Neuronal stem cell (in vitro differentiated cells): ENCODE measurements around the gene PMFBP1.
A peak's percentile ranks its signal among the peaks of the same experiment; 100 is the strongest.

Experiments
- DNase-seq: peaks from one replicate; pipeline ENCODE4 v3.0.0-alpha.2; 2013; ENCODE audit warnings: low spot score
- H2AFZ ChIP-seq: one replicate; pipeline ENCODE4 v1.6.1; 2013; ENCODE audit warnings: mild to moderate bottlenecking, low read length, inconsistent platforms
- H2AK5ac ChIP-seq: 2 replicates; pipeline ENCODE4 v1.6.1; 2013; ENCODE audit warnings: low read depth, mild to moderate bottlenecking, inconsistent platforms, low read length, moderate library complexity, mixed read lengths
- H2BK120ac ChIP-seq: 2 replicates; pipeline ENCODE4 v1.6.1; 2013; ENCODE audit warnings: low read depth, mild to moderate bottlenecking, inconsistent platforms, low read length, moderate library complexity, mixed read lengths
- H2BK12ac ChIP-seq: one replicate; pipeline ENCODE4 v1.6.1; 2013; ENCODE audit warnings: low read length, inconsistent platforms
- H2BK15ac ChIP-seq: 2 replicates; pipeline ENCODE4 v1.6.1; 2013; ENCODE audit warnings: mild to moderate bottlenecking, low read length, inconsistent platforms, mixed read lengths
- H2BK5ac ChIP-seq: one replicate; pipeline ENCODE4 v1.6.1; 2013; ENCODE audit warnings: inconsistent platforms, mild to moderate bottlenecking, low read length, moderate library complexity
- H3K14ac ChIP-seq: one replicate; pipeline ENCODE4 v1.6.1; 2013; ENCODE audit warnings: low read length, inconsistent platforms
- H3K18ac ChIP-seq: 2 replicates; pipeline ENCODE4 v1.6.1; 2013; ENCODE audit warnings: low read length, inconsistent platforms
- H3K23ac ChIP-seq: 2 replicates; pipeline ENCODE4 v1.6.1; 2013; ENCODE audit warnings: low read depth, mild to moderate bottlenecking, mixed read lengths, low read length, inconsistent platforms; ENCODE audit not compliant: poor library complexity
- H3K27ac ChIP-seq: replicated peaks from 3 replicates; pipeline ENCODE4 v1.5.1; 2013; ENCODE audit warnings: low read length, inconsistent platforms
- H3K27me3 ChIP-seq, 3 experiments: 2 replicates each; pipeline ENCODE4 v1.6.1; 2013; ENCODE audit warnings: low read length in 3 of 3, mild to moderate bottlenecking in 2 of 3, inconsistent platforms in 1 of 3, low read depth in 1 of 3, mixed read lengths in 1 of 3, moderate library complexity in 1 of 3; ENCODE audit not compliant: control insufficient read depth in 3 of 3, insufficient read depth in 3 of 3
- H3K36me3 ChIP-seq, 2 donors: replicated peaks in 1 of 2; 2 replicates each; pipeline ENCODE4 v1.6.1; 2013; ENCODE audit warnings: low read length in 2 of 2; ENCODE audit not compliant: control insufficient read depth in 2 of 2, insufficient read depth in 2 of 2
- H3K4ac ChIP-seq: 2 replicates; pipeline ENCODE4 v1.6.1; 2013; ENCODE audit warnings: inconsistent platforms, mild to moderate bottlenecking, low read length, moderate library complexity
- H3K4me1 ChIP-seq, 2 donors: 1 replicate in 1 of 2; 2 replicates in 1 of 2; pipeline ENCODE4 v1.6.1; 2013; ENCODE audit warnings: low read length in 2 of 2, low read depth in 1 of 2; ENCODE audit not compliant: control insufficient read depth in 2 of 2, insufficient read depth in 1 of 2
- H3K4me2 ChIP-seq: one replicate; pipeline ENCODE4 v1.6.1; 2013; ENCODE audit warnings: mild to moderate bottlenecking, low read length, inconsistent platforms; ENCODE audit not compliant: insufficient read depth, poor library complexity, severe bottlenecking
- H3K4me3 ChIP-seq, 2 donors: 2 replicates each; pipeline ENCODE4 v1.5.1; 2013; ENCODE audit warnings: low read length in 2 of 2, mild to moderate bottlenecking in 2 of 2, inconsistent platforms in 1 of 2, moderate library complexity in 1 of 2
- H3K79me1 ChIP-seq: one replicate; pipeline ENCODE4 v1.6.1; 2013; ENCODE audit warnings: low read depth, mild to moderate bottlenecking, inconsistent platforms, low read length, moderate library complexity
- H3K9ac ChIP-seq: one replicate; pipeline ENCODE4 v1.6.1; 2013; ENCODE audit warnings: mild to moderate bottlenecking, low read depth, low read length, inconsistent platforms; ENCODE audit not compliant: poor library complexity
- H3K9me3 ChIP-seq, 2 donors: replicated peaks in 1 of 2; 2 replicates each; pipeline versions ENCODE3 to v1.6.1; 2013; ENCODE audit warnings: low read length in 2 of 2, mild to moderate bottlenecking in 2 of 2, inconsistent platforms in 1 of 2, low read depth in 1 of 2, mixed read lengths in 1 of 2, moderate library complexity in 1 of 2; ENCODE audit not compliant: control insufficient read depth in 2 of 2, insufficient read depth in 1 of 2
- H4K8ac ChIP-seq: one replicate; pipeline ENCODE4 v1.6.1; 2013; ENCODE audit warnings: low read depth, mild to moderate bottlenecking, inconsistent platforms, low read length, moderate library complexity
- H4K91ac ChIP-seq: one replicate; pipeline ENCODE4 v1.6.1; 2013; ENCODE audit warnings: low read length, low read depth, mild to moderate bottlenecking, inconsistent platforms; ENCODE audit not compliant: poor library complexity
- WGBS, 2 donors: extraction: QIAGEN DNeasy Blood & Tissue Kit; methylation state at CpG; one replicate each; pipeline ENCODE4 v1.1.7; 2013; ENCODE audit warnings: missing lambda C conversion rate in 2 of 2, mixed read lengths in 1 of 2; ENCODE audit not compliant: insufficient read length in 2 of 2, insufficient replicate concordance in 1 of 2; ENCODE audit errors: extremely low coverage in 2 of 2; 5-methylcytosine and 5-hydroxymethylcytosine counted together

PMFBP1 gene

DNA sequence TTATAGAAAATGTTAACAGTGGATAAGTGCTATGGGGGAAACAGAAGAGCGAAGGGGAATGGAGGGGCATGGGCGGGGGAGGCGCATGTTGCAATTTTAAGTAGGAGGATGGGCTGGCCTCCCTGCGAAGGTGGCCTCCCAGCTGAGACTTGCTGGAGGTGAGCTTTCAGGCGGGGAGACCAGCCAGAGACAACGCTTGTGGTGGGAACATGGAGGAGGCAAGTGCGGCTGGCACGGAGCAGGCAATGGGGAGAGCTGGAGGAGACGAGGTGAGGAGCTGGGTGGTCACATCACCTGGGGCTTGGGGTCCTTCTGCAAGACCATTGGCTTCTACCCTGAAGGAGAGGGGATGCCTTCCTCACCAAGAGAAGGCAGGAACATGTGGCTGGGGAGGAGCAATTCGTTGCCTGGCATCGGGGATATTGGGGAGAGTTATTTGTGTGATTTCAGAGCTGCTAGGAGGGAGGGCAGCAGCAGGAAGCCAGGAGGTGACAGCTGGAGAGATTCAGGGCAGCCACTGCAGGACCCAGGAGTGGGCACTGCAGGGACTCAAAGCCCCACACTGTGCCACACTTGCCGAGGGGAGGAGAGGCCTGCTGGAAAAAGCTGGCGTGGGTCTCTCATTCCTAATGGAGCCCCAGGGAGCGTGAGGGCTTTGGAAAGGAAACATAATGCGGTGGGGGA, 34.4 kb downstream of the PMFBP1 start:
- DNase-seq: no peak
- H3K4ac ChIP-seq: no peak overlapping the region
- no peak overlapping the region for H2AFZ ChIP-seq
- H3K36me3 ChIP-seq: no peaks in the 10 kb centered on the region
- no peak overlapping the region for H3K23ac ChIP-seq
- H2BK15ac ChIP-seq: no peak overlapping the region
- no peak overlapping the region for H3K14ac ChIP-seq
- H3K4me1 ChIP-seq: no peaks in the 10 kb centered on the region
- no peak overlapping the region for H3K4me3 ChIP-seq
- no peak overlapping the region for H3K9ac ChIP-seq
- no CpG with 5 or more reads among the region's 15 CpGs for WGBS, 2 donors
- no peaks in the 10 kb centered on the region for H3K27me3 ChIP-seq
- H3K18ac ChIP-seq: no peak overlapping the region
- no peak overlapping the region for H2BK120ac ChIP-seq
- H3K9me3 ChIP-seq: no peaks in the 10 kb centered on the region
- H2AK5ac ChIP-seq: no peak overlapping the region
- H4K8ac ChIP-seq: no peak overlapping the region
- H2BK5ac ChIP-seq: no peak overlapping the region
- H3K79me1 ChIP-seq: no peaks in the 10 kb centered on the region
- H3K4me2 ChIP-seq: no peak overlapping the region
- no peak overlapping the region for H3K27ac ChIP-seq
- no peak overlapping the region for H4K91ac ChIP-seq
- H2BK12ac ChIP-seq: no peak overlapping the region

DNA sequence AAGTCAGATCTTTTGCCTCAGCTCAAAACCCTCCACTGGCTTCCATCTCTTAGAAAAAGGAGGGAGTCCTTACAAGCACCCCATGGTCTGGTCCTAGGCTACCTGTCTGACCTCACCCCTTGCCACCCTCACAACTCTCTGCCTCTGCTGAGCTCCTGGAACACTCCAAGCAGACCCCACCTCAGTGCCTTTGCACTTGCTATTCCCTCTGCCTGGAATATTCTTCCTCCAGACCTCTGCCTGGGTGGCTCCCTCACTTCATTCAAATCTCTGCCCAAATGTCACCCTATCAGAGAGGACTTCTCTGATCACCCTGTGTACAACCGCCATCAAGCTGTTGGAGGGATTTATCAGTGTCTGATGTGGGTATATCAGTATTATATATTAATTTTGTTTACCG, 37.4 kb downstream of the PMFBP1 start:
- Histone ChIP-seq H3K4me3 (no peak overlapping the region), H2AK5ac (no peak overlapping the region), H3K27ac (no peak overlapping the region), H2BK5ac (no peak overlapping the region), H4K91ac (no peak overlapping the region), H3K4me2 (no peak overlapping the region), H3K14ac (no peak overlapping the region), H3K4me1 (peaks cover 0 to 2% of the 10 kb centered on the region in 2 donors), H2BK12ac (no peak overlapping the region), H3K9me3 (no peaks in the 10 kb centered on the region), H2AFZ (no peak overlapping the region), H3K27me3 (no peaks in the 10 kb centered on the region), H3K79me1 (no peaks in the 10 kb centered on the region), H2BK120ac (no peak overlapping the region), H3K9ac (no peak overlapping the region), H2BK15ac (no peak overlapping the region), H4K8ac (no peak overlapping the region), H3K36me3 (no peaks in the 10 kb centered on the region), H3K18ac (no peak overlapping the region), H3K4ac (no peak overlapping the region), H3K23ac (no peak overlapping the region)
- WGBS, 2 donors: no CpG with 5 or more reads among the region's 2 CpGs
- no peak for DNase-seq

DNA sequence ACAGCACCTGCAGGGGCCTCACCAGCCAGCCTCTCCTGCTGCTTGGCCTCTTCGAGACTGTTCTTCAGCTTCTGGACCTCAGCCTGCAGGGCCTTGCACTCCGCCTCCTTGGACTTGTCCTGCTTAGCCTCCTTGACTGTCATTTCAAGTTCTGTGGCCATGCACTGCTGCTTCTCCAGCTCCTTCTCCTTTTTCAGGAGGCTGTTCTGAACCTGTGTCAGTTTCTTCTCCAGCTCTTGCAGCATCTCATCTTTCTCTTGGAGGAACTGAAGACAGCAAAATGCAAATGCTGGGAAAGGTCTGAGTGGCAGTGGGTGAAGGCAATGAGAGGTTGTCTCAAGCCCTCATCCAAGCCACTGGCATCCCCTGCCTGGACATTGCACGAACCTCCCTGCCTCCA, 39.2 kb downstream of the PMFBP1 start:
- WGBS, 2 donors: no CpG with 5 or more reads among the region's 3 CpGs
- H2AK5ac ChIP-seq: no peak overlapping the region
- H3K9me3 ChIP-seq: no peaks in the 10 kb centered on the region
- H2AFZ ChIP-seq: no peak overlapping the region
- H2BK5ac ChIP-seq: no peak overlapping the region
- H3K4me1 ChIP-seq: peaks cover 0 to 4% of the 10 kb centered on the region in 2 donors
- no peak overlapping the region for H3K23ac ChIP-seq
- H3K4me2 ChIP-seq: no peak overlapping the region
- peaks cover 0 to 5% of the 10 kb centered on the region in 2 donors for H3K36me3 ChIP-seq
- H3K27ac ChIP-seq: no peak overlapping the region
- no peak for DNase-seq
- H3K18ac ChIP-seq: no peak overlapping the region
- H3K27me3 ChIP-seq: no peaks in the 10 kb centered on the region
- H4K91ac ChIP-seq: no peak overlapping the region
- H3K14ac ChIP-seq: peak overlapping the region; percentile 42
- no peak overlapping the region for H3K9ac ChIP-seq
- no peak overlapping the region for H3K4me3 ChIP-seq
- no peak overlapping the region for H2BK12ac ChIP-seq
- no peak overlapping the region for H4K8ac ChIP-seq
- no peak overlapping the region for H2BK120ac ChIP-seq
- no peak overlapping the region for H2BK15ac ChIP-seq
- no peaks in the 10 kb centered on the region for H3K79me1 ChIP-seq
- no peak overlapping the region for H3K4ac ChIP-seq

DNA sequence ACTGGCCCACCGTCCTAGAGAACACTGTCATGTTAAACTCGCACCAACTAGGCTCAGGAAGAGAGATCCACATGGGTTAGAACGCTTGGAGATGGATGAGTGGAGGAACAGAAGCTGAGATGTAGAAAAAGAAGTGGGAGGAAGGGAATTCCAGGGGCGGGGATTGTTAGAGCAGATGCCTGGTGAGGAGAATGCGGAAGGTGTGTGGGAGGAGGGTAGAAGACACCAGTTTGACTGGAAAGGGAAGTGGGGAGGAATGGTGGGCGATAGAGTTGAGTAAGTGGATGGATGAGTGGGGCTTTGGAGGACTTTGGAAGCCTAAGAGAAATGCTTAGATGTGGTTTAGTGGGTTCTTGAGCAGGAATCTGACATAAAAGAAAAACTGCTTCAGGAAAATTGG, 40.9 kb downstream of the PMFBP1 start:
- Histone ChIP-seq H3K36me3 (peaks cover 0 to 5% of the 10 kb centered on the region in 2 donors), H2AFZ (no peak overlapping the region), H3K9me3 (no peaks in the 10 kb centered on the region), H3K18ac (no peak overlapping the region), H3K4me1 (peaks cover under 1 to 4% of the 10 kb centered on the region in 2 donors), H3K27me3 (no peaks in the 10 kb centered on the region), H2BK12ac (no peak overlapping the region), H2BK120ac (no peak overlapping the region), H3K4me2 (no peak overlapping the region), H3K4ac (no peak overlapping the region), H3K27ac (no peak overlapping the region), H2BK5ac (no peak overlapping the region), H4K91ac (no peak overlapping the region), H3K4me3 (no peak overlapping the region), H3K23ac (no peak overlapping the region), H2BK15ac (no peak overlapping the region), H2AK5ac (no peak overlapping the region), H4K8ac (no peak overlapping the region), H3K79me1 (no peaks in the 10 kb centered on the region), H3K14ac (no peak overlapping the region), H3K9ac (no peak overlapping the region)
- WGBS, 2 donors: 100% methylated on average over 1 of the region's 6 CpGs; no CpG with 5 or more reads in 1 of the 2 donors
- DNase-seq: no peak
